Measurements from ENCODE around the gene RGP1.

RGP1 gene

DNA sequence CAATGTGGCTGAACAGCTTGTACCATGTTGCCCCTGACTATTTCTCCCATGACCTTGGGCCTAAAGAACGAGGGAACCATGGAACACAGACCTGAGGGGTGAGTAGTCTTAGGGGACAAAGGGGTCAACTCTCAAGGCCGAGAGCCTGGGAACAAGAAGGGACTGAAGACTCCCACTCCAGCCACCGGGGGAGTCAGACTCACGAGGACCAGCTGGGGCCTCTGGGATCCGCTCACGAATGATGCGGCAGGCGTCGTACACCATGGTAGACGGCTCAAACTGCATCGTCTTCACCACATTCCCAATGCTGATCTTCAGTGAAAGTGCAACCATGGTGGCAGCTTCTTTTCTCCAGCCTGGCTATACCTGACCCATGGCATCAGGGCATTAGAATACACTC lies 23.7 kb upstream of the RGP1 start:
- Histone ChIP-seq H3K4me3 (ENCODE audit: low read length) (no peak overlapping the region), H3K79me2 (ENCODE audit: low read length) (peaks cover 42% of the 10 kb centered on the region), H4K20me1 (ENCODE audit: insufficient read depth, low read length) (no peaks in the 10 kb centered on the region)

DNA sequence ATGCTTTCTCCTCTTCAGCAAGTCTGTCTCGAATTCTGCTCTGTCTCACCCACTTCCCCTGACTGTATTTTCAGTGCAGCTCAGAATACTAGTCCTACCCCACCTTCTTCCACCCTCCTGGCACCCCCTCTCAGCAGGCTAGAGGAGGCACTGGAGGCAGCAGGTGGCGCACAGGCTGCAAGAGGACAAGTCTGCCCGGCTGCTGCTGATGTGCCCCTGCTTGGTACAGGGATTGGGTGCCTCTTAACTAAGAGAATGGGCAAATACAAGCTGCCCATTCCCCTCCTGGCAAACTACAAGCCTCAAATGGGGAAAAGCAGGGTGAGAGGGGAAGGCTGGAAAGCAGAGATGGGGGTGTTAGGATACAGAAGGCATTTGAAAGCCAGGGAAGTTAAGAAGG lies 22.2 kb upstream of the RGP1 start:
- Histone ChIP-seq H3K9me2 (replicated peaks; ENCODE audit: insufficient read depth, low read length) (no peaks in the 10 kb centered on the region), H3K27ac (ENCODE audit: low read length) (no peak overlapping the region), H4K20me1 (ENCODE audit: insufficient read depth, low read length) (no peaks in the 10 kb centered on the region), H3K9me3 (replicated peaks; ENCODE audit: insufficient read depth, low read length) (no peaks in the 10 kb centered on the region), H2AFZ (ENCODE audit: low read length) (no peak overlapping the region), H3F3A (ENCODE audit: insufficient read depth, low read length) (peaks cover 10% of the 10 kb centered on the region; the same call in 1 of the 2 replicates), H3K4me3 (ENCODE audit: low read length) (no peak overlapping the region), H3K36me3 (replicated peaks; ENCODE audit: insufficient read depth, low read length) (no peaks in the 10 kb centered on the region; the same call in 1 of the 2 replicates), H3K4me1 (ENCODE audit: low read length) (peaks cover 28% of the 10 kb centered on the region), H3K27me3 (replicated peaks; ENCODE audit: insufficient read depth, low read length) (no peaks in the 10 kb centered on the region), H3K79me2 (ENCODE audit: low read length) (peaks cover 56% of the 10 kb centered on the region), H3K4me2 (ENCODE audit: low read depth, low read length) (no peak overlapping the region), H3K9ac (ENCODE audit: low read length) (no peak overlapping the region)
- DNase-seq: no peak
- TF ChIP-seq, protein P1, sequence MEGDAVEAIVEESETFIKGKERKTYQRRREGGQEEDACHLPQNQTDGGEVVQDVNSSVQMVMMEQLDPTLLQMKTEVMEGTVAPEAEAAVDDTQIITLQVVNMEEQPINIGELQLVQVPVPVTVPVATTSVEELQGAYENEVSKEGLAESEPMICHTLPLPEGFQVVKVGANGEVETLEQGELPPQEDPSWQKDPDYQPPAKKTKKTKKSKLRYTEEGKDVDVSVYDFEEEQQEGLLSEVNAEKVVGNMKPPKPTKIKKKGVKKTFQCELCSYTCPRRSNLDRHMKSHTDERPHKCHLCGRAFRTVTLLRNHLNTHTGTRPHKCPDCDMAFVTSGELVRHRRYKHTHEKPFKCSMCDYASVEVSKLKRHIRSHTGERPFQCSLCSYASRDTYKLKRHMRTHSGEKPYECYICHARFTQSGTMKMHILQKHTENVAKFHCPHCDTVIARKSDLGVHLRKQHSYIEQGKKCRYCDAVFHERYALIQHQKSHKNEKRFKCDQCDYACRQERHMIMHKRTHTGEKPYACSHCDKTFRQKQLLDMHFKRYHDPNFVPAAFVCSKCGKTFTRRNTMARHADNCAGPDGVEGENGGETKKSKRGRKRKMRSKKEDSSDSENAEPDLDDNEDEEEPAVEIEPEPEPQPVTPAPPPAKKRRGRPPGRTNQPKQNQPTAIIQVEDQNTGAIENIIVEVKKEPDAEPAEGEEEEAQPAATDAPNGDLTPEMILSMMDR (IDR thresholded peaks at IDR 0.05; ENCODE audit: low read length): no peak
- no peak for TF ChIP-seq EZH2phosphoT487 (IDR thresholded peaks at IDR 0.05; ENCODE audit: low read length)
- TF ChIP-seq EZH2 (optimal IDR thresholded peaks at IDR 0.05; ENCODE audit: low read depth, low read length): no peak

More for the DNA sequence above, 23.7 kb upstream of the RGP1 start:
- H3K27ac ChIP-seq (ENCODE audit: low read length): no peak overlapping the region
- no peaks in the 10 kb centered on the region for H3K27me3 ChIP-seq (replicated peaks; ENCODE audit: insufficient read depth, low read length)
- H3K4me1 ChIP-seq (ENCODE audit: low read length): peaks cover 19% of the 10 kb centered on the region
- no peaks in the 10 kb centered on the region for H3F3A ChIP-seq (ENCODE audit: insufficient read depth, low read length)
- no peaks in the 10 kb centered on the region; the same call in 1 of the 2 replicates for H3K36me3 ChIP-seq (replicated peaks; ENCODE audit: insufficient read depth, low read length)
- no peak for DNase-seq
- no peak overlapping the region for H3K9ac ChIP-seq (ENCODE audit: low read length)
- no peaks in the 10 kb centered on the region for H3K9me2 ChIP-seq (replicated peaks; ENCODE audit: insufficient read depth, low read length)
- H2AFZ ChIP-seq (ENCODE audit: low read length): no peak overlapping the region
- H3K4me2 ChIP-seq (ENCODE audit: low read depth, low read length): no peak overlapping the region
- no peaks in the 10 kb centered on the region for H3K9me3 ChIP-seq (replicated peaks; ENCODE audit: insufficient read depth, low read length)
- TF ChIP-seq, protein P1 (IDR thresholded peaks at IDR 0.05; ENCODE audit: low read length): no peak
- TF ChIP-seq EZH2phosphoT487 (IDR thresholded peaks at IDR 0.05; ENCODE audit: low read length): no peak
- TF ChIP-seq EZH2 (optimal IDR thresholded peaks at IDR 0.05; ENCODE audit: low read depth, low read length): no peak

DNA sequence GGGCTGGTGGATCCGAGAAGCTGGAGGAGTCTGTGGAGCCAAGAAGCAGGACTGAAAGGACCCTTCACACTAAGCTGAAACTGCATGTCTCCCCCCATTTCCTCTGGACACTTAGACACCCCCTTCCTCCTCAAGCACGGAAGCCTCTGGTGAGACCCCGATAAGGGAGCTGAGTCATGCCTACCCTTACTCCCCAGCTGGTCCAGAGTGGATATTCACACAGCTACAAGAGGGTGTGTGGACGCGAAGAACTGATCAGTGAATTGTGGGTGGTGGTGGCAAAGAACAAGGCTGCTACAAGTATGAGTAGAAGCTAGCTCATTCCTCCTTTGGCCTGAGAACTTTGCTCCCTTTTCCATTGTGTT lies 21.4 kb upstream of the RGP1 start:
- peaks cover 28% of the 10 kb centered on the region for H3K4me1 ChIP-seq (ENCODE audit: low read length)
- peak overlapping the region; percentile 64; the same call in 1 of the 2 replicates for H3K4me2 ChIP-seq (ENCODE audit: low read depth, low read length)
- no peak overlapping the region for H3K9ac ChIP-seq (ENCODE audit: low read length)
- no peaks in the 10 kb centered on the region for H3K9me3 ChIP-seq (replicated peaks; ENCODE audit: insufficient read depth, low read length)
- no peaks in the 10 kb centered on the region for H3K27me3 ChIP-seq (replicated peaks; ENCODE audit: insufficient read depth, low read length)
- peaks cover 56% of the 10 kb centered on the region for H3K79me2 ChIP-seq (ENCODE audit: low read length)
- no peaks in the 10 kb centered on the region for H3K9me2 ChIP-seq (replicated peaks; ENCODE audit: insufficient read depth, low read length)
- H3K36me3 ChIP-seq (replicated peaks; ENCODE audit: insufficient read depth, low read length): no peaks in the 10 kb centered on the region; the same call in 1 of the 2 replicates
- DNase-seq: no peak
- H3F3A ChIP-seq (ENCODE audit: insufficient read depth, low read length): peaks cover 15% of the 10 kb centered on the region; the same call in 1 of the 2 replicates
- no peak overlapping the region for H2AFZ ChIP-seq (ENCODE audit: low read length)
- TF ChIP-seq EZH2 (optimal IDR thresholded peaks at IDR 0.05; ENCODE audit: low read depth, low read length): no peak
- no peak for TF ChIP-seq EZH2phosphoT487 (IDR thresholded peaks at IDR 0.05; ENCODE audit: low read length)
- TF ChIP-seq, protein P1 (IDR thresholded peaks at IDR 0.05; ENCODE audit: low read length): no peak
- H4K20me1 ChIP-seq (ENCODE audit: insufficient read depth, low read length): no peaks in the 10 kb centered on the region
- H3K4me3 ChIP-seq (ENCODE audit: low read length): no peak overlapping the region
- no peak overlapping the region for H3K27ac ChIP-seq (ENCODE audit: low read length)
